Mucosa of gallbladder (tissue), 1 donor: ENCODE results near the gene ACBD4. TPM values are rescaled to one million over a fixed set of nuclear protein-coding genes. Genes with fewer than 3 reads are reported as not detected.
"Not testable (repeated sequence)": the region's sequence is repeated elsewhere in the genome, so short reads cannot be mapped to it uniquely, and the experiment has no call there.

ENCODE experiments used
- DNase-seq: peaks from one replicate; pipeline ENCODE4 v3.0.0-alpha.2; 2020; ENCODE audit warnings: low spot score
- total RNA-seq: library from RNA; stranded (reverse); gene quantifications from one replicate; pipeline ENCODE4 v1.2.1, GENCODE V29; 2021
- donor health status: DM: no; HTN: no; CAD: no.

The ACBD4 gene
- total RNA-seq, 1 donor from 2014 or later, result 29.8 TPM

DNA sequence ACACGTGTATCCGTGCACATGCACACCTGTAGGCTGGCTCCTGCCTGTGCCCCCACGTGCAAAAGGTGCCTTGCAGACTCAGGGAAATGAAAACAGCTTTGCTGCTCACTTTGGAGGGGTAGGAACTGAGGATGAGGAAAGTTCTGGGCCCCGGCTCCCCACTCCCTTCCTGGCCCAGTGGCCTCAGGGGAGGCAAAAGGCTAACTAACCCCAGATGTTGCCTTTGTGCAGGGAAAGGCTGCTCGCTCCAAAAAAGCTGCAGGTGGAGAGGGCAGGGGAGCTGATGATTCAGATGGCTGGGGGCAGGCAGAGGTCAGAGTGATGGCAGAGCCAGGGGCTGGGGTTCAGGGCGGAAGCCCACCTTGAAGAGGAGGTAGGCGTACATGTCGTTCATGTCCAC is 15.5 kb upstream of the ACBD4 start:
- no peak for DNase-seq

DNA sequence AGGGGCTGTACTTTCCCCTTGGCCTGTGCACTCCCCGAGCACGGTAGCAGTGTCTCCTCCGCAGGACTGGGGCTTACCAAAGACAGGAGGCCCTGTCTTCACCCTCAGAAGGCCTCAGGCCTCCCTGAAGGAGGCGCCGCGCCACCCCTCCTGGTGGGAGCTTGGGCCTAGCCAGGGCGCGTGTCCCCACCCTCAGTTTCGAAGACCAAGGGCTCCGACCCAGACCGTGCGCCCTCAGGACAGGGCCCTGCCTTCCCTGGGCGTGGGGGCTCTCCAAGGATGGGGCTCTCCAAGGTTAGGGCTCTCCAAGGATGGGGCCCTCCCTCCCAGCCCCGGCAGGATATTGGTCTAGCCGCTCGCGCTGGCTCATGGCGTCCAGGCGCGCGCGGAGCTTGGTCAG is 14.9 kb upstream of the ACBD4 start:
- no peak for DNase-seq

DNA sequence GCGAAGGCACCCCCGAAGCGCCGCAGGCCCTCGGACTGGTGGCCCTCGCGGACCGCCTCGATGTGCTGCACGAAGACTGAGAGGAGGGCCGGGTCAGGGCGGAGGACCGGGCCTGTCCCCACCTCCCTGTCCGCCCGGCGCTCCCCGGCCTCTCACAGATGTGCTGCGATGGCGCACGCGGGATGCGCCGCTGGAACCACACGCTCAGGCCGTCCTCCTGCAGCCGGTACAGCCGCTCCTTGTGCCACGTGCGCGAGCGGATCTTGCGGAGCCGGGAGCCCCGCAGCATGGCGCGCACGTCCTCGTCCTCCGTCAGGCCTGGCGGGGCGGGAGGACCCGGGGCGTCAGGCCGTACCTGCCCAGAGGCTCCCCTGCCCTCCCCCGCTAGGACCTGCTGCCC is 14.4 kb upstream of the ACBD4 start:
- no peak for DNase-seq

DNA sequence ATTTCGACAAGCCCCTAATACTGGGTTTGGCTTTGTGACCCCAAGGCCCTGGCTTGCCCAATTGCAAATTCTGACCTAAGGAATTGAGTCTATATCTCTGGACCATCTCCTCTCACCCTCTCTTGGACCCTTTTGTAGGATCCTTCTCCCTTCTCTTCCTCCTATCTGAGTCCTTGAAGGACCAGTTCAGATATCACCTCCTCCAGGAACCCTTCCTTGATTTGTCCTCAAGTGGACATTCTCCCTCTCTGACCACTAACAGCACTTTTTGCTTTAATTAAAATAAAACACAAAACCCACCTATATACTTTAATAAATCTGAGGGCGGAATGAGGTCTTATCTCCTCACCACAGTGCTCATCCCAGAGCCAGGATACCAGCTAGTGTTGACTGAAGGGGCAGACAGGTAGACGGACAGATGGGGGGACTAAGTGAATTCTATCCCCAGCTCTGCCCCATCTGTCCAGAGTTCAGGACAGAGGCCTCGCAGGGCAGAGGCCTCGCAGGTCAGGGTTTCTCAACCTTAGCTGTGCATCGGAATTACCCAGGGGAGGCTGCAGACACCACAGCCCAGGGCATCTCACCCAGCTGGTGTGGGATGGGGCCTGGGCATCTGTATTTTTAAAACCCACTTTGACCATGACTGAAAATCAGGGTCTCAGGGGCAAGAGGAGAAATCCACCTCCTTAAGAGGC is 12.3 kb upstream of the ACBD4 start:
- DNase-seq, result no peak

DNA sequence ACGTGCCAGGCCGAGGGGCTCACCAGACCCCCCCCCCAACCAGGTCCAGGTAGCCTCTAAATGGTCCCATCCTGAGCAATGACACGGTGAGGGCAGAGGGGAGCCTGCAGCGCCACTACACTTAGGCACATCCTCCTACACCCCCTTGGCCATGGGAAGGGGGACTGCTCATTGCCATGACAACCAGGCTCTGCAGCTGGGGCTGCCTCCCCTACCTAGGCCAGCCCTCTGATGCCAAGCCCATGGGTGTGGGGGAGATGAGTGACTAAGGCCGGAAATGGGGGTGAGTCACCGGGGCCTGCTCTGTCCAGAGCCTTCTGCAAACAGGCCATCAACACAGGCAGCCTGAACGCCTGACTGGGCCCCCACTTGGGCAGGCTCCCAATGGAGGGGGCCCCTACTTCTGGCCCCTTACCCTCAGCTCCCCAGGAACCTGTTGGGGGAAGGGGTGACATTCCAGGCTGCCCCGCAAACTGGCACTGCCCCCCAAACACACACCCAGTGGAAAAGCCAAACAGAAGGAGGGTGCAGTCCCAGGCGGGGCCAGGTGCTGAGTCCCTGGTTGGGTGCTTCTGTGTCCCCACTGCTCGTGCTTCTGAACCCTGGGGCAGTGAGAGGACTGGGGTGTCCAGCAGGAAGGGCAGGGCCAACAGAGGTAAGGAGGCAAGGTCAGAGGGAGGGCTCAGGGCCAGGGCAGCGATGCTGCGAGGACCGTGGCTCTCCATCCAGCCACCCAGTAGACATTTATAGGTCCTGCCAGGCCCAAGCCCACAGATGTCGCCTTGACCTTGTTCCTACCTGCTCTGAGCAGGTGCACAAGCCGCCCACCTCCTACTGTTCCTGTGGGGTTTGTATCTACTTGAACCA is 11.3 kb upstream of the ACBD4 start:
- DNase-seq, result no peak

DNA sequence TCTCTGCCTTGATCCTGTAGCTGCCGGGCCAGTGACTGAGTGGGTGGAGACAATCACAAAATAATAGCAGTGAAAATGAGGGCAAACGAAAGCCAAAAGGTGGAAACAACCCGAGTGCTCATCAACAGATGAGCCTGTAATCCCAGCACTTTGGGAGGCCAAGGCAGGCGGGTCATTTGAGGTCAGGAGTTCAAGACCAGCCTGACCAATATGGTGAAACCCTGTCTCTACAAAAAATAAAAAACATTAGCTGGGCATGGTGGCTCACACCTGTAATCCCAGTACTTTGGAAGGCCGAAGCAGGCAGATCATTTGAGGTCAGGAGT is 10.7 kb upstream of the ACBD4 start:
- DNase-seq, result not testable (repeated sequence)

DNA sequence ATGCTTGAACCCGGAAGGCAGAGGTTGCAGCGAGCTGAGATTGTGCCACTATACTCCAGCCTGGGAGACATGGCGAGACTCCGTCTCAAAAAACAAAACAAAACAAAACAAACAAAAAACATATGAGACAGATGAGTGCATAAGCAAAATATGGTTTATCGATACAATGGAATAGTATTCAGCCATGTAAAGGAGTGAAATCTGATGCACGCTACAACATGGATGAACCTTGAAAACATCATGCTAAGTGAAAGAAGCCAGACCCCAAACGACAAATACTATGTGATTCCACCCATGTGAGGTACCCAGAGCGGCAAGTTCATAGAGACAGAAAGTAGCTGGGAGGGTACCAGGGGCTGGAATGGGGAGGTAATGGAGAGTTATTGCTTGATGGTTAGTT is 10.0 kb upstream of the ACBD4 start:
- no peak for DNase-seq

DNA sequence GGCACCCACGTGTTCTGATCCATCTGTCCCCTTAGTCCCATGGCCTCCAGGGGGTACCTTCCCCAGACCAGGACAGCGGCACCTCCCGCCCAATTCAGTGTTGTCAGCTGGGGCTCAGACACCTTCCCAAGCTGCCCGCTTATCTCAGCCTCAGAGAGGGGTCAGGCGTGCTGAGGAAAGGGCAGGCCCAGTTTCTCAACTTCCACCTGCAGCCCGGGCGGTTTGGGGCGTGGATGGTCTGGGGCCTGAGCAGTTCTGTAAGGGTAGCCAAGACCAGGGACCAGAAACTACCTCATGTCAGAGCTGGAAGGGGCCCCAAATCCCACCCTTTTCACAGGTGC is 8.3 kb upstream of the ACBD4 start:
- no peak for DNase-seq

DNA sequence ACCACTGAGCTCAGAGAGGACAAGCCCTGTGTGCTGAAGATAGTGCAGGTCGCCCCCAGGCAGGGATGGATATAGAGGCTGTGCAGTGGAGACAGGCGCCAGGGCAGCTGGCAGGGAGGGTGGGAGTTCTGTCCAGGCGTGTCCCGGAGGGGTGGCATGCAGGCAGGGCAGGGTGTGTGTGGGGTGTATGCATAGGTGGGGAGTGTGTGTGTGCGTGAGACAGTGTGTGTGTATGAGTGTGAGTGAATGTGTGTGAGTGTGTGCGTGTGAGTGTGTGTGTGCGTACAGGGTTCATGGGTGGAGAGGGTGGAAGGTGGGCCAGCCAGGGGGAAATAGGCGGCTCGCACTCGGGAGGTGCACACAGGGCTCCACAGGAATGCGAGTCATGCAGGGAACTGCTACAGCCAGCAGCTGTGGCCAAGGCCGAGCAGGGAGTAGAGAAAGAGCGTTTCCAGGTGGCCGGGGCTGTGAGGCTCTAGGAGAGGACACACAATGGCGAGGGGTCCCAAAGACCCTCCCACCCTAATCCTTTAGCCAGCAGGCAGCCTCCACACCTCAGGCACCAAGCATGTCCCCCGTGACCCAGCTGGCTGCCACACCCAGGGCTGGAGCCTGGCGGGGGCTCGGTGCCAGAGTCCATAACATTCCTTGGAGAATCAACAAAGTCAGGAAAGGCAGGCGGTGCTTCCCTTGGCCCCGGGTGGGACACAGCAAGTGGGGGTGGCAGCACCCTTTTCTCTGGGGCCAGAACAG is 7.8 kb upstream of the ACBD4 start:
- DNase-seq, result peak; percentile 73

DNA sequence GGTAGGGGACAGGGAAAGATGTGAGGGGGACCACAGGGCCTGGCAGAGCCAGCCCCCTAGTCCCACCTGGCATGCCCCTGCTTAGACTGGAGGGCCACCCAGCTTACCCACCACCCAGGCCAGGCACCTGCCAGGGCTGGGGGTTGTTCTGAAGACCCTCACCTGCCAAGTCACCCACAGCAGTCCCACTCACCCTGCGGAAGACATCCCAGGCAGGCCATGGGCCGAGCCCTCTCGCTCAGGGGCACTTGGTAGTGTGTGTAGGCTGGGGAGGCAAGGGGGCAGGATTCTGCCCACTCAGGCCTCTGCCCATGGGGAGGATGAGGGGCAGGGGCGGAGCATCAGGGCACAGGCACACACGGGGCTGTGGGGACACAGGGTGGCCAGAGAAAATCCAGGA is 7.2 kb upstream of the ACBD4 start:
- DNase-seq, result no peak

DNA sequence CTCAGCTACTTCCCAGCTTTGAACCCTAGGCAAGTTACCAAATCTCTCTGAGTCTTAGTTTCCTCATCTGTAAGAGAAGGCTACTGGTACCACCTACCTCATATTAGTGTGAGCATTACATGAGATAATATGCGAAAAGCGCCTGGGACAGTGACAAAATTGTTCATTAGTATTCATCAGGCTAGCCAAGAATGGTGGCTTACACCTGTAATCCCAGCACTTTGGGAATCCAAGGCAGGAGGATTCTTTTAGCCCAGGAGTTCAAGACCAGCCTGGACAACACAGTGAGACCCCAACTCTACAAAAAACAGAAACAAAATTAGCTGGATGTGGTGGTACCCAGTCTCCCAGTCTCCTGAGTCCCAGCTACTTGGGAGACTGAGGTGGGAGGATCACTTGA is 6.5 kb upstream of the ACBD4 start:
- DNase-seq, result no peak

DNA sequence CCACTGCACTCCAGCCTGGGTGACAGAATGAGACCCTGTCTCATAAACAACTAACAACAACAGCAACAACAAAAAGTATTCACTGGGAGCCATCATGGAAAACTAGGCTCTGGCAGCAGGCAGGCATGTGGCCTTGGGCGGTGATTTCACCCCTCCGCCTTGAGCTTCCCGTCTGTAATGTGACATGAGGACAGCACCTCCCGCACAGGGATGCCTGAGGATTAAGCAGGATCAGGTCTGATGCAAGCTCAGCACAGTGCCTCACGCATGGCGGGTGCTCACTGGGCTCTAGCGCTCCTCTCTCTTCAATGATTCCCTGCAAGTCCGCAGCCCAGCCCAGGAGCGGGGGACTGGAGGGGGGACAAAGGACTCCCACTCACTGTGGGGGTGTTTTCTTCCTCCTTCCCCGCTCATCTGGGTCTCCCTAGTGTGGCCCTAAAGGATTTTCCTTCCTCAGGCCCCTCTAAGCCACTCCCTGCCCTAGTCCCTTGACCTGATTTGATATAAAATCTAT is 6.0 kb upstream of the ACBD4 start:
- no peak for DNase-seq

DNA sequence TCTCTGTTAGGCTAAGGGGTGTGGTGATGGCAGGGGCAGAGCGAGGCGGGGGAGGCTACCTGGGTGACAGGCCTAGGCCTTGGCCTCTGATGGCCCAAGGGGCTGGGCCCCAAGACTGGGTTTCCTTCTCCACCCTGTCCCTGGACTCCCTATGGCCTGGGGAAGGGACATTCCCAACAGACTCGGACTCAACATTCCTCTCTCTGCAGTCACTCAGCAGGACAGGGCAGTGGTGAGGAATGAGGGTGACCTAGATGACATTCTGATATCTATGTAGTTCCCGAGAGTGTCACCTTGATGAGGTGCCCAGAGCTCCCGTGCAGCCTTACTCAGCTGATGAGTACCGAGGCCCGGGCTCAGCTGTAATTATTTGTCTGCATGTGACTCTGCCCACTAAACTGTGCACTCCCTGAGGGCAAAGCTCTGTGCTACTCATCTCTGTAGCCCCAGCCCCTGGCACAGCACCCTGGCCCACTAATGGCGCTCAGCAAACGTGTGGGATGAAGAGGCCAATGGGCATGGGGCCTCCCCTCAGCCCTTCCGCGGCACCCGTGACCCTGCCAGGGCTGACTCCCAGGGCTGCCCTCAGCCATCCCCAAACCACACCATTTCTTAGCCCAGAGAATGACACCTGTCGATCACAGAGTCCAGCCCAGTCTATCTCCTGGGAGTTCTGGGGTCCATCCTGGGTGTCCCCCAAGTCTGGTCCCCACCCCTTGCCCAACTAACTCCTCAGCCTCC is 5.4 kb upstream of the ACBD4 start:
- no peak for DNase-seq

DNA sequence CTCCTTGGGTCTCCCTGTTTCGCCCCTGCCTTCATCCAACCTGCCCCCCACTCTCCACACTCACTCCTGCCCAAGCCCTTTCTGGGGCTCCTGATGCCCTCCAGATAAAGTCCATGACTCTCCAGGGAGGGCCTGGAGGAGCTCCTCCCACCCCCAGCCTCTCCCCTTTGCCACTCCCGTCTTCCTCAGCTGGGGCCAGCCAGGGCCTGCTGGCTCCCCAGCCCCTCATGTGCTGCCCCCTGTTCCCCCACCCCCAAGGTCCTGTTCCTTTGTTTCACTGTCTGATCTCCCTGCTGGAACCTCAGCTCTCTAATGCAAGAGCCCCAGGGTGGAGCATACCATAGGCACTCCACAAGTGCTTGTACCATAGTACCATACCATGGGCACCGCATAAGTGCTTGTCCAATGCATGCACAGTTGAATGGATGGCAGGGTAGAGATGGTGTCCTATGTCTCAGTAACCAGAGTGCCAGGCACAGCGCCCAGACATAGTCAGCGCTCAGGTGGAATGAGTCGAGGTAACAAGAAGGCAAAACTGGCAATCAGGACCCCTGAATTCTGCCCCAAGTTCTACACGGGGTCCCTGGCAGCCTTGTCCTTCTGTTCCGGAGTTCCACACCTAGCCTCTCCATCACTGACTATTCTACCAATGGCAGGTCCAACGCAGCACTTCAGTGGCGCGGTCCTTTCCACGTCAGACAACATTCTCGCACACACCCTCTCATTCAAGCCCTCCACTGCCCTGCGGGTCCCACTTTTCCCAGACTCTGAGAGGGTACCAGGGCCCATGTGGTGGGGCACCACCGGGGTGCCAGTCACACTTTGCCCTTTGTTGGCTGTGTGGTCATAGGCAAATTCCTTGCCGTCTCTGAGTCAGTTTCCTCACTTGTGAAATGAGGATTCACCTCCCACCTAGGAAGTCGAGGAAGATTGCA is 4.5 kb upstream of the ACBD4 start:
- DNase-seq, result no peak

DNA sequence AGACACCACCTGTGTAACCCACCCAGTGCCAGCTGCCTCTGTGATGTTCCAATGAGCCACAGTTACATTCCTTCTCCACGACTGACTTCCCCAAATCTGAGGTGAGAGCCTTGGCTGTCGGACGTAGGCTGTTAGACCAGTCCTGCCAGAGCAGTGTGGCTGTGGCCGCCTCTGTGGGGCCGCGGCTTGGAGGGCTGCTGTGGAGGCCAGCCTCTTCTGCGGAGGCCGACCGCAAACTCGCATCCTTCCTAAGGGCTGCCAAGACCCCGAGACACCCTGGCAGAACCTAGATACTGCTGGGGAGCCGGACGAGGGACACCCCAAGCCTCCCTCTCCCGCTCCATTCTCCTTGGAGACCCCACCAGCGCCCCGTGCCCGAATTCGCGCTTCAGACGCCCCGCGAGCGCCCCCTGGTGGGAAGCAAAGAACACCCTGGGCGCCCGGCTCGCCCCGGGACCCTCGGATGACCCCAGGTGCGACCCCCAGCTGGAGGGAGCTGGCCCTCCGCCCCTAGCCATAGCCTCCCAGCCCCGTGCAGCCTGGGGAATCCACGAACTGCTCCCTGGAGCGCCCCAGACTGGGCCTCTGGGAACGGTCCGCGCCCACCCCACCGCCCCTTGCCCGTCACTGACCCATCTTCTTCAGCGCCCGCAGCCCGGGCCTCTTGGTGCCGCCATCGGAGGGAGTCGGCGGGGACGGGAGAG is 3.7 kb upstream of the ACBD4 start:
- DNase-seq, result no peak

DNA sequence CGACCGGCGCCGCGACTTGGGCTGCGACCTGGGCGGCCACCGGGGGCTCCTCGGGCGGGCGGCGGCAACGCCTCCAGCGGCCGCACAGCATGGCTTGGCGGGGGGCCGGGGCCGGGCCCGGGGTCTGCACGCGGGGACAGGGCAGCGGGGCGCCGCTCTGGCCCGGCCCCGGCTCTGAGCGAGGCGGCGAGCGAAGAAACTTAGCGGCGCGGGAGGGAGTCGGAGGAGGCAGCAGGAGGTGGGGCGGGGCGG is 3.2 kb upstream of the ACBD4 start, which contains the start of gene PLCD3:
PLCD3 (minus strand) TSS at position 196 of the 252 bp plus-strand sequence; CDS start at position 91, 105 bp downstream.
- DNase-seq, result no peak

DNA sequence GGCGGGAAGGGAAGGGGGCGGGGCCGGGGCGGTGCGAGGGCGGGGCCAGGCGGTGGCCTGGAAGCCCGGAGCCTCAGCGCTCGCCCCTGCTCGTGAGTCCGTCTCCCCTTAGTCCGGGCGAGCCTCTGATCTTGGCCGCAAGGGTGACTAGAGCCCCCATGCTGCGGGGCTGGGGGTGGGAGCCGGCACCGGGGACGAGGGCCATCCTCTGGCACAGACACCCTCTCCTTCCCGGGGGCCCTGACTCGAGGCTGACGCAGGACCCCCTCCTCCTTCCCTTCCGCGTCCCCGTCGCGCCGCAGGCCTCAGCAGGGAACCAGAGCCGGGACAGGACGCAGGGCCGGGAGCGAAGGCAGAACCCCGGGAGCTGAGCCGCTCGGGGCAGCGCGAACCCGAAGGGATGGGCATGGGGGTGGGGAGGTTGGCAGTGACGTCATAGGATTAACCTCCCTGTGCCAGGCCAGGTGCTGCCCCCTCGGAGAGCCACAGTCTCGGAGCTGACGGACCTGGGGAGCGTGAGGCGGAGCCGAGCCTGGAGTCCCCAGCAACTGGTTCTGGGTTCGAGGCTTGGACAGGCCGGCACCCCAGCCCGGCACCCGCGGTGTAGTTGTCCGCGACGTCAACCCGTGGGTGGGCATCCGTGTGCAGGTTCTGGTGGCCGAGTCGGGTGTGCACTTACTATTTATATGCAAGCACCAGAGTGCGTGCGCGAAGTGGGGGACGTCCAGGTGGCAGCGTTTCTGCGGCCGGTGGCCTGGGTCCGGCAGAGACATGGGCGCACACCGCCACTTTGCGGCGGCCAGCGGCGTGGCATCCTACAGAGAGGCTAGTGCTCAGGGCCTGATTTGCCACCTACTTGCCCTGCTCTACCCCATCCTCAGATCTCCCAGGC is 2.7 kb upstream of the ACBD4 start:
- DNase-seq, result peak; percentile 87

DNA sequence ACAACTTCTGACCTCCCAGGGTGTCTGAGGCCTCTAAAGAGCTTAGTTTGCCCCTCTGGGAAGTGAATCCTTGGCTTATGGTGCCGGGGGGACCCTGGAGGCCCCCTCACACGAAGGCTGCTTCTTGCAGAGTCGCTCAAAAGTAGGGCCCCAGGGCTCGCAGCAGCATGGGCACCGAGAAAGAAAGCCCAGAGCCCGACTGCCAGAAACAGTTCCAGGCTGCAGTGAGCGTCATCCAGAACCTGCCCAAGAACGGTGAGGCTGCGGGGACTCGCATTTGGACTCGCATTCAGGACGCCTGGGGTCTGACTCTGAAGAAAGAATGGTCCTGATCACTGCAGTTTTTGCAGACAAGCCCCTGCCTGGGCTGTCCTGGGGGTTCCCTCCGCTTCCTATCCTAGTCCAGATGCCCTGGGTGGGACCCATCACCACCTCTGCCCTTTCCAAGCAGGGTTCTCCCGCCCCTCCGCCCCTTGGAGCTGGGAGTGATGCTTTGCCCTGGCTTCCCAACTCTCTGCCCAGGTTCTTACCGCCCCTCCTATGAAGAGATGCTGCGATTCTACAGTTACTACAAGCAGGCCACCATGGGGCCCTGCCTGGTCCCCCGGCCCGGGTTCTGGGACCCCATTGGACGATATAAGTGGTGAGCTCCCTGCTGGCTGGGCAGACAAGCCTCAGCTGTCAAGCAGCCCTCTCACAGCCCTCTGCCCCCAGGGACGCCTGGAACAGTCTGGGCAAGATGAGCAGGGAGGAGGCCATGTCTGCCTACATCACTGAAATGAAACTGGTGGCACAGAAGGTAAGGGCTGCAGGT is 698 bp downstream of the ACBD4 start:
- DNase-seq, result no peak
